CD4-positive, alpha-beta T cell treated with Interleukin-6 at 100 ng/mL for 8 hours (primary cell): ENCODE results near the gene CMTM7.
"Not testable (repeated sequence)": the region's sequence is repeated elsewhere in the genome, so short reads cannot be mapped to it uniquely, and the experiment has no call there.

Source experiments
- DNase-seq: peaks from one replicate; pipeline ENCODE4 v3.0.0-alpha.2; 2020; ENCODE audit warnings: mixed read lengths, low spot score

Gene CMTM7

DNA sequence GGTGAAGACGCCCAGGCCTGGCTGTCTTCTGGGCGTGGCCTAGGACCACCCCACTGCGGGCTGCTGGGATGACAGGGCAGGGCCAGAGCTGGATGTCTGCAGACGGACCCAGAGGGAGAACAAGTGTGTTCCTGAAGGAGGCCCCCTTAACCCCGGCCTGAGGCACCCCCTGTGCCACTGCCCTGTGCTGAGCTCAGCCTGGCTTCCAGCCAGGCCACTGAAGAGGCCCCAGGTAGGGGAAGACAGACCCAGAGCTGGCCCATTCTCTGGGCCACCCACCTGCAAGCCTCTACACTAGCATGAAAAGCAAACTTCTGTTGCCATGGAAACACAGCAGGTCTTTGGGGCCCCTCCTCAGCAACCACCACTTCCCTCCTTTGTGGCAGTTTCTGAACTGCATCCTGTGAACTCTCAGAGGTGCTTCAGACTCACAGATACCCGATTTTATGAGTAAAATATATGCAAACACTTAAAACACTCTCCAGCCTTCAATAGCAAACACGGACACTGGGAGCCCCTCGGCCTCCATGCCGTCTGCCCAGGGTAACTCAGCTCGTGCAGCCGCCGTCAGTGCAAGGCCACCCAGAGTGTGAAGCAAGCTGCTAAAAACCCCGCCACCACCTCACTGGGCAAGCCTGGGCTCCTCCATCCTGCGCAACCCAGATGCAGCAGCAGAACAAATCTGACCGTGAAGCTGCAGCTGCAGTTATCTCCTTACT, 68.5 kb downstream of the CMTM7 start:
- peak; percentile 94 for DNase-seq

DNA sequence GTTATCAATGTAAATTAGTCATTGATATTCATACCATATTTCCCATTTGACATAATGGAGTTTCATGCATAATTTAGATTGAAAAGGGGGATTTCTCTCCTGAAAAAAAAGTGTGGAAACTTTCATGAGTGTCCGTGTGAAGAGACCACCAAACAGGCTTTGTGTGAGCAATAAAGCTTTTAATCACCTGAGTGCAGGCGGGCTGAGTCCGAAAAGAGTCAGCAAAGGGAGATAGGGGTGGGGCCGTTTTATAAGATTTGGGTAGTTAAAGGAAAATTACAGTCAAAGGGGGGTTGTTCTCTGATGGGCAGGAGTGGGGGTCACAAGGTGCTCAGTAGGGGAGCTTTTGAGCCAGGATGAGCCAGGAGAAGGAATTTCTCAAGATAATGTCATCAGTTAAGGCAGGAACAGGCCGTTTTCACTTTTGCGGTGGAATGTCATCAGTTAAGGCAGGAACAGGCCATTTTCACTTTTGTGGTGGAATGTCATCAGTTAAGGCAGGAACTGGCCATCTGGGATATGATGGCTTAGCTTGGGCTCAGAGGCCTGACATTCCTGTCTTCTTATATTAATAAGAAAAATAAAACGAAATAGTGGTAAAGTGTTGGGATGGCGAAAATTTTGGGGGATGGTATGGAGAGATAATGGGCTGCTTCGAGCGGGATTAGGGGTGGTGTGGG, 69.3 kb downstream of the CMTM7 start:
- not testable (repeated sequence) for DNase-seq

DNA sequence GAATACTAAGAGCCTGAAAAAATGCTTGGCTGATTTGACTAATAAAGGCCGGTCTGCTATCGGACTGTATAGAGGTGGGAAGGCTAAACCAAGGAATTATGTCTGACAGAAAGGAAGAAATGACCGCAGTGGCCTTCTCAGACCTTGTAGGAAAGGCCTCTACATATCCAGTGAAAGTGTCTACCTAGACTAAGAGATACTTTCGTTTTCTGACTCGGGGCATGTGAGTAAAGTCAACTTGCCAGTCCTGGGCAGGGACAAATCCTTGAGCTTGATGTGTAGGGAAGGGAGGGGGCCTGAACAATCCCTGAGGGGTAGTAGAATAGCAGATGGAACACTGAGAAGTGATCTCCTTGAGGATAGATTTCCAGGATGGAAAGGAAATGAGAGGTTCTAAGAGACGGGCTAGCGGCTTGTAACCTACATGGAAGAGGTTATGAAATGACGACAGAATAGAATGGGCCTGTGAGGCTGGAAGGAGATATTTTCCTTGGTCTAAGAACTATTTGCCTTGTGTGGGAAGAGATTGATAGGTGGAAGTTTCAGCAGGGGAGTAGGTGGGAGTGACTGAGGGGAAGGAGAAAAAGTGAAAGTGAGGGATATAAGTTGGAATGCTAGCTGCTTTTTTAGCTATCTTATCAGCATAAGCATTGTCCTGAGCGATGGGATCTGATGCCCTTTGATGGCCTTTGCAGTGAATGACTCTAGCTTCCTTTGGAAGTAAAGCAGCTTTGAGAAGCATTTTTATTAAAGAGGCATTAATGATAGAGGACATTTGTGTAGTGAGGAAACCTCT, 70.7 kb downstream of the CMTM7 start:
- peak; percentile 29 for DNase-seq

DNA sequence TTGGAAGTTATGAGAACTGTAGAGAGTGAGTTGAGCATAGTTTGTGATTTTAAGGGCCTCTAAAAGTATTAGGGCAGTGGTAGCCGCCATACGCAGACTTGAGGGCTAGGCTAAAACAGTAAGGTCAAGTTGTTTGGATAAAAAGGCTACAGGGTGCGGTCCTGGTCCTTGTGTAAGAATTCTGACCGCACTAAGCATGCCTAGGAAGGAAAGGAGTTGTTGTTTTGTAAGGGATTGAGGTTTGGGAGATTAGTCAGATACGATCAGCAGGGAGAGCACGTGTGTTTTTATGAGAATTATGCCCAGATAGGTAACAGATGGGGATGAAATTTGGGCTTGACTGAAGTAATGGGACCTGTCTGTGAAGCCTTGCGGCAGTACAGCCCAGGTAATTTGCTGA, 71.8 kb downstream of the CMTM7 start:
- DNase-seq: not testable (repeated sequence)

DNA sequence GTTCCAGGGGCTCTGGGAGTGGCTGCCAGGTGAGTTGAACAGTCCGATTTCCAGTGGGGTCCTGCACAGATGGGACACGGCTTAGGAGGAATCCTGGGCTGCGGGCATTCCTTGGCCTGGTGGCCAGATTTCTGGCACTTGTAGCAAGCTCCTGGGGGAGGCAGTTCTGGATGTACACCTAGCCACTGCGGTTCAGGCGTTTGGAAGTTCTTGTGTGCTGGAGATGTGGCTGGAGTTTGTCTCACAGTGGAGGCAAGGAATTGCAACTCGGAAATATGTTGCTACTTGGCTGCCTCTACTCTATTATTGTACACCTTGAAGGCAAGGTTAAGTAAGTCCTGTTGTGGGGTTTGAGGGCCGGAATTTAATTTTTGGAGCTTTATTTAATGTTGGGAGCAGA, 73.1 kb downstream of the CMTM7 start:
- DNase-seq: not testable (repeated sequence)

DNA sequence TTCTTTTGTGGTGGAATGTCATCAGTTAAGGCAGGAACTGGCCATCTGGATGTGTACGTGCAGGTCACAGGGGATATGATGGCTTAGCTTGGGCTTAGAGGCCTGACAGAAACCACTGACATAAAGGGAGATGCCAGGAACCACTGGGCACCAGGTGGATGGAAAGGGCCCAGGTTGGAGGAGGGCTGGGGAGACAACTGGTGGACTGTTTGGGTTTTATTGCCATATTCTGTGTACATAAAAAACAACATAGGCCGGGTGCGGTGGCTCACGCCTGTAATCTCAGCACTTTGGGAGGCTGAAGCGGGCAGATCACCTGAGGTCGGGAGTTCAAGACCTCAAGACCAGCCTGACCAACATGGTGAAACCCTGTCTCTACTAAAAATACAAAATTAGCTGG, 75.2 kb downstream of the CMTM7 start:
- not testable (repeated sequence) for DNase-seq

DNA sequence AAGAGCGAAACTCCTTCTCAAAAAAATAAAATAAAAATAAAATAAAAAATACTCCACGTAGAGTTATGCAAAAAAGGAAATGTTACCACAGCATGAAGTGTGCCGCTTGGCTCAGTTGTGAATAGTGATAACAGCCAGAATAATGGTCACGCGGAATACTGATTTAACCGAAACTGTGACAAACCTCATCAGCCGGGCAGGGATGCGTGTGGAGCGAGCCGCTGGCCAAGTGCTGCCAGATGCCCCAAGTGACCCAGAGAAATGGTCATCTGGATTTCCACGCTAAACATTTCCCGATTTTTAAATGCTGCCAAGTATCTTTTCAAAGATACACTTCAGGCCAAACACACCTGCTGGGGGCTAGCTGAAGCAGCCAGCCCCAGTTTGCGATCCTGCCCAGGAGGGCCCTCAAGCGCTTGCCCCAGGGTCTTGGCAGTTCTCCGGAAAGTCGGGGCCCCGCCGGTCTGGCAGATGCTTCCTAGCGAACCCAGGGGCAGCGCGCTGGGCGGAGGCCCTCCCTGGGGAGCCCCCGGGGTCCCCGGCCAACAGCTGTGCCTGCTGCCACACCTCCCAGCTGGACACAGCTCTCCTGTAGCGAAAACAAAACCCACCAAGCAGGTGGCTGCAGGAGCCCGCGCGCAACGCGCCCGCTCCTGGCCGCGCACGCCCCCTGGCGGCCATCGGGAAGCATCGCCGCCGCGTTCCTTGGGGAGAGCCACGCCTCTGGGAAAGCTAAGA, 75.8 kb downstream of the CMTM7 start:
- peak; percentile 64 for DNase-seq

DNA sequence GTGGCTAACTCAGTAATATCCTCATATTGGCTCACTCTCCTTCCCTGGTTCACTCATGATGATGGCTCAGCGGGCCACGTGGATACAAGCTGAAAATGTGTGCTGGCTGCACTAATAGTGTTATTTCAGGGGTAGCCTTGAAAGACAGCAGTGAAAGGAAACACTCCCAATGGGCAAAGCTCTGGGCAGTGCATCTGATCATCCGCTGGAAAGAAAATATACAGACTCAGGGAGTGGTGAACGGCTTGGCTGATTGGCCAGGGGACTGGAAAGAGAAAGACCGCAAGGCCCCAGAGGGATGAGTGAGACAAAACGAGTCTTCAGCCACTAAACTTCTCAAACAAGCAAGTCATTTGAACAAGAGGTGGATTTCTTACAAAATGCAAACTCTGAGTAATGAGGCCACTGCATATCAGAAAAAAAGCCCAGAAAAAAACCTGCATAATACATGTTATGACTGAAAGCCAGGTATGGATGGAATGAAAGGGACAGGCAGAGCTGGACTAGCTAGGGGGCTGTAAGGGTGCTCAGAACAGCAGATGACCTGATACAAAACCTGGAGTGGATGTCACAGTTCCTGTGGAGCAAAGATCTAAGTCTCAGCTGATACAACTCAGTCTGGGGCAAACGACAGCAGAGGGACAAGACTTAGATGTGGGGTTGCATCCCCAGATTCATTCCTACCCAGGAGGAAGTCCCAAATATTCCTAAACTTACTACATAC, 77.7 kb downstream of the CMTM7 start:
- DNase-seq: no peak

DNA sequence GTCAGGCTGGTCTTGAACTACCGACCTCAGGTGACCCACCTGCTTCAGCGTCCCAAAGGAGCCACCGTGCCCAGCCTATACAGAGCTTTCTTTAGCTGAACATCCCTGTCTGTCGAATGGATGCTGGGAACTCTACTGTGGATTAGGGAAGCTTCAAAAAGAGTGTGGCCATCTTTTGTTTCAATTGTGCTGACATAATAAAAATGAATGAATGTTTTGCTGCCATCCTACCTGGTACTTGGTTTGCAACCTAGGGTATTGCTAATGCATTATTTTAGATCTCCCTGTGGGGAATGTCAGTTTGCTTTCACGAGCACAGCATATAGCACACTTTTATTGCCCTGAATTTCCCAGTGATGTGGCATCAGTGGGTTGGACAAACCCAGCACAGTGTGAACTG, 78.7 kb downstream of the CMTM7 start:
- DNase-seq: no peak

DNA sequence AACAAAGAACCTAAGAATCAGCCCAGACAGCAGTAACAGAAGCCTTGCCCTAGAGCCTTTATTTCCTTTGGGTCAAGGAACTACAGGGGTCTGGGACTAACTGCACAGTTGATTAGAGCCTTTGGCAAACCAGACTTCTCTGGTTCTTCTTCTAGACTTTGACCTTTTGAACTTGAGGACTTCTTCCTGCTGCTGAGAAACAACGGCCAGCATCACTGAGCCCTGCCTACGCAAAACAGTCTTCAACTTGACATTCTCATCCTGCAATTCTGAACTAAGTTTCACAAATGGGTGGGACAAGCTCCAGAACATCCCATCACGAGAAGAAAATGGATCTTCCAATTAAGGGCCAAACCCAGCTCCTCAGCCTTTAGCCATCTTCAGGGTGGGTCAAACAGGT, 79.6 kb downstream of the CMTM7 start:
- no peak for DNase-seq

DNA sequence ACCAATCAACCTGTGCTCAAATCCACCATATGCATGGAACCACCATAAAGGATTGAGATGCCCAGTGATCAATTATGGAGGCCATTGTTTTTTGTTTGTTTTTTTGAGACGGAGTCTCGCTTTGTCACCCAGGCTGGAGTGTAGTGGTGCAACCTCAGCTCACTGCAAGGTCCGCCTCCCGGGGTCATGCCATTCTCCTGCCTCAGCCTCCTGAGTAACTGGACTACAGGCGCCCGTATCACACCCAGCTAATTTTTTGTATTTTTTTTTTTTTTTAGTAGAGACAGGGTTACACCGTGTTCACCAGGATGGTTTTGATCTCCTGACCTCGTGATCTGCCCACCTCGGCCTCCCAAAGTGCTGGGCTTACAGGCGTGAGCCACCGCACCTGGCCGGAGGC, 80.5 kb downstream of the CMTM7 start:
- DNase-seq: not testable (repeated sequence)

DNA sequence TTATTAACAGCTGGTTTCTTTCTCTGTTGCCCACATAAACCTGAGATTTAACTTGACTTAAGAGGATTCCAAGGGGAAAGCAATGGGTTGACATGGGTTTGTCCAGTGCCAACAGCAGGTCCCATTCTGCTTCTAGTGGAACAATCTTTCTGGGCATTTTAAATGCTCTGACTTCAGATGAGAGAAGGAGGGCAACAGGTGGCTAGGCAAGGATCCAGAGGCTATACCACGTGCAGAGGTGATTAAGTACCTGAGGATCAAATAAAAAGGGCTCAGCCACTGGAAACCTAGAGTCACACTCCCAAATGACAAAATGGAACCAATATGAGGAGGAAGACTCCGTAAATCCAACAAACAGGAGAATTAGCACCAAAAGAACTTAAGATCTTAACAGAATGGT, 82.5 kb downstream of the CMTM7 start:
- no peak for DNase-seq

DNA sequence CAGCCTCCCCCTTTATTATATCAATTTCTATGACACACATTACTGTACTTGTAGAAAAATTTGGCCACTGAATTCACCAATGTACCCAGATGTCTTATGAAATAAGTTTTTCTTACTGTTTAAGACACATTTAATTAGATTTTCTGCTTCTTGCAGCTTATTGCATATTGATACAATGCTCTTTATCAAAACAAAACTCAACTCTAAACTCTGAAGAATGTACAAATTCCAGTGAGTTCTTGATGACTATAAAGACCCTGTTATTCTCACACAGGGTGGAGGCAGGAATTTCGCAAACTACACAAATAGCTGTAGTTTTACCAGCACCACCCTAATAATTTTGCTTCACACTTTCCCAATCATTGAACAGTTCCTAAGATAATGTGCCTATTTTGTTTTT, 89.0 kb downstream of the CMTM7 start:
- no peak for DNase-seq

DNA sequence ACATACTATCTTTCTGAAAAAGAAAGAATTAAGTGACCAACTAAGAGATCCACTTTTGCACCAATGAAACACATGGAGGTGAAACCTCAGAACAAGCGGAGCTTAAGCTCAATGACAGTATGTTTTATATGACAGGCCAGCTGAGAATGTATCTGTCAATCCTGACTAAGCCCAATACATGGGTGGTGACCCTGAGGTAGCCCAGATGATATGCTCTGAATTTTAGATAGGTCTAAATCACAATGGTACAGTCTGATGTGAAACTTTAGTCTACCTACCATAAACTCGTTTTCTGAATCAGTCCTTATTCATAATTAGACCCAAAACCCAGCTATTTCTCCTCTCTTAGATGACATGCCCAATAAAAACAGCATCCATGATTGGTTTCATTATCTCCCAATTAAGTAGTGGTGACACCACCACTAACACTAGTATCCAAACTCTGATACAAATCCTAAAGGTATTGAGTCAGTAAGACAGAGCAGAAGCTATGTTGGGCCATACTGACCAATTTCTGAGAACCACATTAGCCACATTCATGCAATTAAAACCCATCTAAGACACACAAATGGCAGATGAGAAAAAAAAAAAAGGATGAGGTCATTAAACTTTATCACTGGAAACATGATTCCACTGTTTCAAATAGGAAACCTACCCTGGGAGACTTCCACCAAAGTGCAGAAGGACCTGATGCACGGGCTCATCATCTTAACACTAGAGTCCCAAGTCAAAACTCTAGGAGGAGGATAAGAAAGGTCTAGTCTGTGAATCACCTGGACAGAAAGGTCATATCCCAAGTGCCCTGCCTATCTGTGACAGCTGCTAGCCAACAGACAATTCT, 90.4 kb downstream of the CMTM7 start:
- no peak for DNase-seq

DNA sequence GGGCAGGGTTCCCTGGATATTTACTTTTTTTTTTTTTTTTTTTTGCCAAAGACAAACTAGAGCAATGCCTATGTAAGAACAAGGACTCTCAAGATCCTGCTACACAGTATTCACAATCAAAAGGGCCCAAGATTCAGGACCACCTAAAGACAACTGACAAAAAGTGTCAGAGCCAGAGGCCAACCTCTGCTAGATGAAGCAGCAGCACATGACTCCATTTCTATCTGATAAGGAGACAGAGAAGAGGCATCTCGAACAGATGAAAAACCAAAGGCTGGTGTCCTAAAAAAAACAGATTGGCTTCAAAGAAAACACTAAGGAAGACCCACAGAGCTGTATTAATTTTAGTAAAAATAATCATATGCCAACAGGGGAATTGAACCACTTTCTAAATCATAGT, 91.0 kb downstream of the CMTM7 start:
- no peak for DNase-seq

DNA sequence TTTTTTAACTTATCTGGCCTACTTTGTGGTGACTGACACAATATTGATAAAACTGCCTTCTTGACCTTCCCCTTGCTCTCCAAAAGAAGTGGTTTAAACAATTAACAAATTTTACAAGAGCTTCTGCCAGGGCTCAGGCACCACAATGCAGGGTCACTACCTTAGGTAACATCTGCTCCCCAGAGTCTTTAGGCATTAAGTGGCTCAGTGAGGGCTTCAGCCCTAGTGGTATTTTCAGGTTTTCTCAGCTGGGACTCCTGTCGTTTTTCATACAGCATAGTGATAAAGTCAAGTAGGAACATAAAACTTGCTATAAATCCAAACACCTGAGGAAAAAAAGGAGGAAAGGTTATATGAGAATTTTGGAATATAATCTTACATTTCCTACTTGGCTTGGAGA, 92.1 kb downstream of the CMTM7 start:
- no peak for DNase-seq

DNA sequence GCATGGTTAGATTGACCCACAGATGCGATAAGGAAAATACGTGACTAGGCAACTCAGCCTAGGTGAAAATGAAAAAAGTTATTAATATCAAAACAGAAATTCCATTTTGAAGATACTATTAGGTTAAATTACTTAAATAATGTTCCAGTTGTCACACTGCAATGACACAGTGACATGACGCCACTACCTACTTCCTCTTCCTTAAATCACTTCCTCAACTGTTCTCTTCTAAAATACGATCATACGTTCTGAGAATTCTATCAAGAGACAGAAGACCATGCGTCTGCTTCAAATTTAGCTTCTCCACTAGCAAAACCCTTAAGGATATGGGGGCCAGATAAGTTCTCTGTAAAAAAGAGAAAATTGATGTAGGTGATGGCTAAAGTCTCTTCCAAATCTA, 92.8 kb downstream of the CMTM7 start:
- no peak for DNase-seq

DNA sequence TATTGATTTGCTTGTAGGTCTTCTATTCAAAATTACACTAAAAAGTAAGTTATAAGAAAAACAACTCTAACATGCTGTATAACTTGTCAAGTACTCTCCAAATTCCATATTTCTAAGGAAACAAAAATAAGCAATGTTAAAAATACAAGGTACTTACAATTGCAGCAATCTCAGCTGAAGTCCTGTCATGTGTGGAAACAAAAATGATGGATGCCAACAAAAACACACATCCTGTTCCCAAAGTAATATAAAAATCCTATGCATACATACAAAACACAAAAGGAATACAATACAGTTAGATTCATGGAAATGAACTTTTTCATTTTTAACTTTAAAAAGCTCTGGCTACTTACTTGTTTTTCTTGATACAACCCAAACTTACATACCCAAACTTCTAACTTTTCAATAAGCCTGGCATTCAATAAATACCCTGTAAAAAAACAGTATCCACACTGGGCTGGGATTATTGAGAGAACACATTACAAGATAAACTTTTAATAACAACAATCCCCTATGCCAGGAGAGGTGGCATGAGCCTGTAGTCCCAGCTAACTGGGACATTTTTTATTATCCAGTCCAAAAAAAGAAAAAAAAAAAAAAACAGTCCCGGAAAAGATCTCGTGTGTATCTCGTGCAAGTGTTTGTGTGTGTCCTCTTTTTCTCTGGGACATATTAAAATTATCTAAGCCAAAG, 96.3 kb downstream of the CMTM7 start:
- DNase-seq: no peak

DNA sequence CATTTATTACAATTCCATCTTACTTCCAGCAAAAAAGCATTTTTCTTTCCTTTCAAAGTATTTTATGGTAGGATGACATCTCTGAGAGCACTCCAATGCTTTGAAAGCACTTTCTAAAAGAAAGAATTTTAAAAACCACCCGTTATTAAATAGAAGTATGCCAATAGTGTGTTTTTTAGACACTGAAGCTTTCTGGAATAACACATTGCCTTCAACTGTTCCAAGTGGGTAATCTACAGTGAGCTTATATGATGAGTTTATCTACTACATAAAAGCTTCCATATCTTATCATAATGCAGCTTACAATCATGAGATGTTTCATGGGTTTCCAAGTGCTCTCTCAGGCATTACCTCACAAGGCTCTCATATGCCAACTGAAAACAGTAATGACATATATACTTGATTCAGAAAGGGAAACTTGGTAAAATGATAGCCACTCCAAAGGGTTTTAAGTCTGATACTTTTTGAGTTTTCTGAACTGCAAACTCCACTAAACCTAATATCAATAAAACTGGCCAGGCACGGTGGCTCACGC, 96.9 kb downstream of the CMTM7 start:
- DNase-seq: no peak
